GM18909 (cell line): ENCODE results near the gene SMYD2.
"Not testable (repeated sequence)": the region's sequence is repeated elsewhere in the genome, so short reads cannot be mapped to it uniquely, and the experiment has no call there.

ENCODE experiments used
- ATAC-seq: cut with Tn5 transposase; IDR thresholded peaks from one replicate; pipeline ENCODE4 v1.9.1; 2021; ENCODE audit warnings: mild to moderate bottlenecking; ENCODE audit not compliant: unreplicated experiment, poor library complexity

Gene SMYD2

DNA sequence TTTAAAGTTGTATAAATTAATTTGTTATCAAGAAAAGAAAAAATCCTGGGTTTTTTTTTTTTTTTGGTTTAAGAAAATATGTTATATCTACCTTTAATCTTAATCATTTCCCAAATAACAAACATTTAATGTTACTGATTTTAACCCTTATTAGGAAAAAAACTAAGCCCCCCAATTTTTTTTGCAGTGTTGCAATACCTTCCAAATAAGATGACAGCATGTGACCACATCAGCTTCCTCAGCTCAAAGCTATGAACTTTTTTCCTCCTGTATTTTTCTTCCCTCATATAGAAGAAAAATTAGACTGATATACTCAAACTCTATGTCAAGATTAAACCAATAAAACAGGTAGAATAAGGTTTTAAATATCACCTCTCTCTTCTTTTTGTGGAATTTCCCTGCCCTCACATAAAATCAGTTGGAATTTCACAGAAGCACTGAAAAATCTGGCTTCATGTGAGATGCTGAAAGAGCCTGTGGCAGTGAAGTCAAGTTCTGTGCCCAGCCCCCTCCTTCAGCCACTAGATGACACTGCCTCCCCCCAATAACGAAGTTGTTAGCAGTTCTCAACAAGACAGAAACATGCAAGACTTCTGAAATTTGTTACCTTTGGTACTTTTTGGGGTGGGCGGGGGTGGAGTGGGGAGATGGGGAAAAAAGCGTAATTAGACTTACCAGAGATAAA is 9.6 kb upstream of the SMYD2 start:
- no peak for ATAC-seq

DNA sequence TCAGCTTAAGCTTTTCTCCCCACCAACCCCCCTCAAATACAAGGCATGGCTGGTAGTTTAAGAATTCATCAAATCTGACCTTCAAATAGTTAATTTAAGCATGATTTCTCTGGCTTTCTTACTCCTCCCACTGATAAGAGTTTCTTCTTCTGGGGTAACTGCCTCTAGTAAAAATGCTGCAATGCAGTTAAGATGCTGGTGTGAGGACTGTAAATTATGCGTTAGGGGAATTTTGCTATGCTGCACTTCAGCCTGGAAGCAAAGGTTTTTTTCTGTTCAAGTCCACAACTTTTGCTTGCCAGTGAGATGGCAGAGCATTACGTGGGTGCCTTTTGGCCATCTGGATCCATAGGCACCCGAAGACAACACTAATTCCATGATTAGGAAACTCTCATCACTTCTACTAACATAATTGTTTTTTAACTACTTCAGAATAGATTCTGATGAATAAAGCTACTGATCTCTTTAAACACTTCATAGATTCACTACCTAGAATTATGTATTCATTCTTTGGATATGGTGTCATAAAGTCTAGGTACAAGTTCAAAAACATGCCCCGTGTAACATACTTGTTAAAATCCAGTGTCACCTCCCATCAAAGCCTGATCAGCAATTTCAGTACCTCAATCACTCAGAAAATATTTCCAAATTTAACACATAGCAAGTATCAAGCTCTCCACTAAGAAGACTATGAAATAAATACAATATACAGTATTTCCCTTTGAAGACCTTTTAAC is 8.8 kb upstream of the SMYD2 start:
- no peak for ATAC-seq

DNA sequence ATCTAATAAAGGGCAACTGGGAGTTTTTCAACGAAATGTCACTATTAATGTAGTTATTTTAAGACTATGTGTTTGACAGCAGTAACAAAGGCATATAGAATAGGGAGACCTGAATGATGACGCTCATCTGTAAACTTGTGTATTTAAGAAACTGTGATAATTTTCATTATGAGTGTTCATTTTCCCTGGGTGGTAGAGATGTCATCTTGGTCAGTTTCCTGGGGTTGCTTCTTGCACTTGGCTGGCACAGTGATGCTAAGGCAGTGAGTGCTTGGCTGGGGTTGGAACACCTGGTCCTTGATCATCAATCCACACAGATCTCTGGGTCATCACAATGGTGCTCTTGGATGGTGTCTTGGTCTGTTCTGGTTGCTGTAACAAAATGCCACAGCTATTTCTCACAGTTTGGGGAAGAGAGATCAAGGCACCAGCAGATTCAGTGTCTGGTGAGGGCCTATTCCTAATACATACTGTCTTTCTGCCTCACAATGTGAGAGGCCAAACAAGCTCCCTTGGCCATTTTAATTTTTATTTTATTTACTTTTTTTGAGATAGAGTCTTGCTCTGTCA is 7.9 kb upstream of the SMYD2 start:
- no peak for ATAC-seq

DNA sequence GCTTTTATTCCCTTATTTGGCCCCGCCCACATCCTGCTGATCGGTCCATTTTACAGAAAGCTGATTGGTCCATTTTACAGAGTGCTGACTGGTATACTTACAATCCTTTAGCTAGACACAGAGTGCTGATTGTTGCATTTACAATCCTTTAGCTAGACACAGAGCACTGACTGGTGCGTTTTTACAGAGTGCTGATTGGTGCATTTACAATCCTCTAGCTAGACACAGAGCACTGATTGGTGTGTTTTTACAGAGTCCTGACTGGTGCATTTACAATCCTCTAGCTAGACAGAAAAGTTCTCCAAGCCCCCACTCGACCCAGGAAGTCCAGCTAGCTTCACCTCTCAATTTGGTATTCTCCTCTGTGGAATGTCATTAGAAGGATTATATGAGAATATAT is 5.3 kb upstream of the SMYD2 start:
- ATAC-seq: not testable (repeated sequence)

DNA sequence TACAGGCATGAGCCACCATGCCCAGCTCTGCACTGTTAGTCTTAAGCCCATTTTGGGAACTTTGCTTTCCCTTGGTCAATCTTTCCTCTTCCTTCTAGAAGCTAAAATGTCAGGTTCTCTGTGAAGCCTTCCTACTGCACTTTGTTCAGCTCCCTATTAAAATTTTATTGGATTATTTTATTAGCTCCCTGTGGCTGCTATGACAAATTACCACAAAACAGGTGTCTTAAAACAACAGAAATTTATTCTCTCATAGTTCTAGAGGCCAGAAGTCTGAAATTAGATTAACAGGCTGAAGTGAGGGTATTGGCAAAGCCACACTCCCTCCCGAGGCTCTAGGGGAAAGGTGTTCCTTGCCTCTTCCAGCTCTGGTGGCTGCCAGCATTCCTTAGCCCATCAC is 4.2 kb upstream of the SMYD2 start:
- no peak for ATAC-seq

DNA sequence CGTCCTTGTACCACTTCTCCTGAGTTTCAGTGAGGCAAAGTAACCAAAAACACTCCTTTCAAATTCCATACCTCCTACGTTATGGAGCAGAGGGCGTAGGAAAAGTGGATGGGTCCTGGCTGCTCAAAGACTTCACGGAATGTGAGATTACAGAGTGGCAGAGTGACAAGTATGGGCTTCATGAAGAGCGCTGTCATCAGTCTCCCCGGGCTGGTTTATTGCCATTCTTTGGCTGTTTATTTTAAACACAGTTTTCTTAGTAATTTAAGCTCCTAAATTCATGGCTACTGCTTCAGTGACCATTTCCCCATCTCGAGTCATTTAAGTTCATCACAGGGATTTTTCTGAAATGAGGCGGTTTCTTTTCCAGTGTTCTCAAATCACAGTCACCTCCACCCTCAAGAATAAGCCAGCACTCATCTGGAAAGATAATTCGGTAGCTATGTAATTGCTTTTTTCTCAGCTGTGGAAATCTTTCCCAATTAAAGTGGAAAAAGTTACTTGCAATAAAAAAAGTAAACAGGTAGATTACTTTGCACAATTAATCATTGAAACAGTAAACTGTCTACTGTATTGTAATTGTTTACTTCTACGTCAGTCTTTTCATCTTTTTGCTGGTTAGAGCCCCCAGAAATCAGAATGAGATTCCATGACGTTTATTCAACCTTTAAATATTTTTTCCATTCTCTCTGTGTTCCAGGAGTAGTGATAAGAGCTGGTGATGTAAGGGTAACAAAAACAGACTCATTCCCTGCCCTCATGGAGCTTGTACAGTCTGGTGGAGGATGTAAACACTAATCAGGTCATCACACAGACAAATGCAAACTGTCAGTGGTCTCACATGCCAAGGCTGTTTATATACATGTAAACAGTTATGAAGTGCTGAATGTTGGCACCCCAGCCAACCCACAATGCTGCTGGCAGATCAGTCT is 3.0 kb upstream of the SMYD2 start:
- no peak for ATAC-seq

DNA sequence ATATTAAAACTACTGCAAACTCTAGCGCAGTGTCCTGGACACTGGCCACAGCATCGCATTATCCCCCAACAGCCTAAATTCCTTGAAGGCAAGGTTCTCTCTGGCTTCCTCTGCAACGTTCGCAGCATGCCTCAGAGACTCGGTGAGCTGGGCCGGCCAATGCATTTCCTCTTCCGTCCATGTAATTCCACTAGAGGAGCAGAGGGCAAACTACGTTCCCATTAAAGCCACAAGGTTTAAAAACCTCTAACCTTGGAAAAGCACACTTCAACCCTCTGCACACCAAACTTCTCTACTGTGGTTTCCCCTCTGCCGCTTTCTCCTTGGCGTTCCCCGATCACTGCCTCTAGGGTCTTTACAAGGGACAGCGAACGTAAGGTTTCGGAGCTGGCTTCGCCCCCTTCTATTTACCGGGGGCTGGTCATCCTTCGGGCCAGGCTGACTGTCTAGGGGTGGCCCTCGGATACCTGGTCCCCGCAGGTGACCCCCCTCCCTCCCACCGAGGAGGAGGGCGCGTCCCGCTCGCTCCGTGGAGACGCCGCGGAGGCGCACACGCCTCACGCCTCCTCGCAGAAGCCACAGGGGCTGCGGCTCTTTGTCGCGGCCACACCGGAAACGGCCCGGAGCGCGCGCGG is 456 bp upstream of the SMYD2 start:
- peak; percentile 18 for ATAC-seq

DNA sequence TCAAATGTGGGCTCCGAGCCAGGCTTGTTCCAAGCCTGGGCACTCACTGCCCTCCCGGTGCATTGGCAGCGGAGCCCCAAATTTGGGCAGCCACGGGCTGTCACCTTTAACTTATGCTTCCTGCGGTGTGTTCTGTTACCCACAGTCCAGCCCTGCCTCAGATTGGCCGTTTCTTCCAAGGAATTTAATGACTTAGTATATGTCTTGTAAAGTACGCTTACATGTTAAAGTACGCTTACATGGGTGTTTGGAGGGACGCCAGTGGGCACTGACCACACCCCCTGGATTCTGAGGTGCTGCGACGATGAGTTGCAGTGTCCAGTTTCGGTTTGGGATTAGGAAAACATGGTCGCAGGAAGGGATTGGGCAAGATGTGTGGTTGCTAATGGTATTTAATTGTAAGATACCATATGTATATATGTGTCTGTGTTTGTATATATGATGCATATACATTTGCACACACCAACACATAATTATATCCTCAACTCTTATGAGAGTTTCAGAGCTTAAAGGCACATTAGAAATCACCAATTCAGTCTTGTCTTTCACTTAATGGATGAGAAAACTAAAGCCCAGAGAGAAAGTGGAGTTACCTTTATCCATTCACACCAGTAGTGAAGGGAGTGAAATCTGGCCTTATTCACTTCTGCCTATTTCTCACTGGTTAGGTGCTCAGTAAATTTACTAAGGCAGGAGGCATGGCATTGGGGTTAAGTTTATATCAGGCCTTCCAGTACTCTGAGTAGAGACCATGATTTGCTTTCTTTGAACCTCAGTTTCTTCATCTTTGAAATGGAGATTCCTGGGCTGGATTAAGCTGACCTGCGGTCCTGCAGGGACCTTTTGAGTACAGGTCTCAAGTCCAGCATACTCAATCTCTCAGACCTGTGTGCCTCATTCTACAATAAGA is 1.0 kb downstream of the SMYD2 start:
- ATAC-seq: no peak

DNA sequence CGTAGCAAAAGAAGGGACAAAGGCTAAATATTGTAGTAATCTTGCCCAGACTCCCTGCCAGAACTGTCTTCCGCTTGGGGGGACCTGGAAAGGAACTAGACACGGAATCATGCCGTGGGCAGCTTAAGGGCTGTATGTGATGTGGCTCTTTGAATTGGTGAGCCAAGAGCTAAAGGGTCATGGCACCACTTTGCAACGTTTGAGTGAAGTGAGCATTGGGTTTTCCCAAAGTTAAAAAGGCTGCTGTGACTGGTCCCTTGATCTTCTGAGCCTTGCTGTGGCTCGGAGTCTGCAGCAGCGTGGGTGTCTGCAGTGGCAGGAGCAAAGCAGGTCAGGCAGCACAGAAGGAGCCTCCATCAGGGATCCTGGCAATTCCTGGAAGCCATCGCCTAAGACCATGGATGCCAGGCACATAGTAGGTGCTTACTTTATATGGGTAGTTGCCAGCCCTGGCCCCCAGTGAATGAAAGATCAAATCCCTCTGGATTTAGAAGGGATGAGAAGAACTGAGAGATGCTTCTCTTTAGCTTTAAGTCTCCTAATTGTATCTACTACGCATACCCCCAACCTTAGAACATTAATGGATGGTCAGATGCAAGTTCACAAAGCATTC is 1.8 kb downstream of the SMYD2 start:
- no peak for ATAC-seq

DNA sequence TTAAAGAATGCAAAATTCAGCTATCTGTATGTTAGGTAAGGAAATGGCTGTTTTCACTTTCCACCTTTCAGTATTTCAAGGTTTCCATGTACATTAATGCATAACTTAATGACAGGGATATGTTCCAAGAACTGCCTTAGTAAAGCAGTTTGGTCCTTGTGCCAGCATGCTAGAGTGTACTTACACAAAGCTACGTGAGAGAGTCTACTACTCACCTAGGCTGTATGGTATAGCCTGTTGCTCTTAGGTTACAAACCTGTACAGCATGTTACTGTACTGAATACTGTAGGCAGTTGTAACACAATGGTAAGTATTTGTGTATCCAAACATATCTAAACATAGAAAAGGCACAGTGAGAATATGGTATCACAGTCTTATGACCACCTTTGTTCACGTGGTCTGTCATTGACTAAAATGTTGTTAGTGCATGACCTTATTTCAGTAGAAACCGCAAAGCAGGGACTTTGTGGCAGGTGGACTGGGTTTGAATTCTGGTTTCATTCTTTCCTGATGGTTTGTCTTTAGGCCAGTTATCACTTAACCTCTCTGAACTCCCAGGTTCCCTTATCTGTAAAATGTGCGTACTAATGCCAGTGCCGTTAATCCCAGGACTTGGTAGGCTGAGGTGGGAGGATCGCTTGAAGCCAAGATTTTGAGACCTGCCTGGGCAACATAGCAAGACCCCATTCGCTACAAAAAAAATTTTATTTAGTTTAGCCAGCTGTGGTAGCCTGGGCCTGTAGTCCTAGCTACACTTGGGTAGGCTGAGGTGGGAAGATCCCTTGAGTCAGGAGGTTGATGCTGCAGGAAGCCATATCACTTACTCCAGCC is 4.9 kb downstream of the SMYD2 start:
- no peak for ATAC-seq

DNA sequence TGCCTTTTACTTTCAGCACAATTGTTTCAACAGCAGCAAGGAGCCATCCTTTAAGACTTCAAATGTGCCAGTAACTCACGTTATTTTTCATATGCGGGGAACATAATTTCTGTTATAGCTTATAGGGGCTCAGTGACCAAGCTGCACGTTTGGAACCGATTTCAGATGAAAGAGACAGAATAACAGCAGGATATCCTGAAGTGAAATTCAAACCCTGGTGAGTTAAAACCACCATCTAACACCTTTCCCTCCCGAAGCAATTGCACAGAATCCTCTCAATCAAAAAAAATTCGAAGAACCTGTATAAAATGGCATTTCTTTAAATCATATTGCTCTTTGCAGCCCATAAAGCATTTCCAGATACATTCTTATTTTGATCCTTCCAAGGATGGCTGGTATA is 6.9 kb downstream of the SMYD2 start:
- ATAC-seq: no peak

DNA sequence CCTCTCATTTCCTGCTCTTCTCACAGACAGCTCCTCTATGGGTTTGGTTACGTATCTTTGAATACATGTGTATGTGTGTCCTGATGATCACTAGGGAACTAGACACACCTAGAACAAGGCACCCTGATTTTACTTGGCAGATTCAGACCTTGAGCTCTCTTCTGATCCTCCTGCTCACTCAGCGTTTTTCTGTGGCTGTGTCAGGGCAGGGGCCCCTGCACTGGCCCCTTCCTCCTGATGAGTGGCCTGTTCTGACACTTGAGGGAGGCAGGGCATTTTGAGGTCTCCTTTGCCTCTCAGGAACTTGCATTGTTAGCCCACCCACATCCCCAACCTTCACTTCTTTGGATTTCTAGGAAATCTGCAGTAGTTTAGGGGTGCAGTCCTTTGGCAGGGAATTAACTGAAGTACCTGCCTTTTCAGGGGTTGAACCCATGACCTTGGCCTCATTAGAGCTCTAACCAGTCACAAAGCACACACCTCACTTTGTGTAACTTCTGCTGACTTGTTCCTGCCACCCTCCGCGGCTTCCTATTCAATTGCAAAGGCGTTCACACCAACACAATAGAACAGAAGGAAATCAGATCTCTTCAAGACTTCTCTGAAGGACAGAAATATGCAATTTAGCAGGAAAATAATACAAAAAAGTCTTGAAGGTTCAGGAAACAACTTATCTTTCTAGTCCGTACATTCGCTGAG is 8.8 kb downstream of the SMYD2 start:
- ATAC-seq: no peak

DNA sequence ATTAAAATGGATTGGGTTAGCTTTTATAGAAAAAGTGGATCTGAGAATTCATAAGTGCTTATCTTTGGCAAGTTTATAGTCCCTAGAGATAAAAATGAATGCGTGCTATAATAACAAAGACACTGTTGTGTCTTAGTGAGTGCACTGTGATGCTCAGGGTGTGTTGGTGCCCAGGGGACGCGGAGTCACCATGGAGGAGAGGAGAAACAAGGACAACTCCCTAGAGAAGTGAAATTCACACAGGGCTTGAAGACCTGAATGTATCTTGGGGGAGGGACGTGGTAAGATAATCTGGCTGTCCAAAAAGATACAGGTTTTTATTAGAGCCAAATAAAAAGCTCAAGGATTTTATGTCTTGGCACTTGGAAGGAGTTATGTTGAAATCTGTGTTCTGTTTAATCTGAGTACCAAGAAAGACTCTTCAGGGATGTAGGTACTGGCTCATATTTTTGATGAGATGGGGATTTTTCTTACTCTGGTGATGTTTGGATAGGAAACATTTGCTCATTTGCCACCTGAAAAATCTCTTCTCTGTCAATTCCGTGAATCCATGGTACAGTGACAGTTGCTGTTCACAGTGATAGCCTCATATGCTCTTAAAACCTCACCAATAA is 9.6 kb downstream of the SMYD2 start:
- no peak for ATAC-seq

DNA sequence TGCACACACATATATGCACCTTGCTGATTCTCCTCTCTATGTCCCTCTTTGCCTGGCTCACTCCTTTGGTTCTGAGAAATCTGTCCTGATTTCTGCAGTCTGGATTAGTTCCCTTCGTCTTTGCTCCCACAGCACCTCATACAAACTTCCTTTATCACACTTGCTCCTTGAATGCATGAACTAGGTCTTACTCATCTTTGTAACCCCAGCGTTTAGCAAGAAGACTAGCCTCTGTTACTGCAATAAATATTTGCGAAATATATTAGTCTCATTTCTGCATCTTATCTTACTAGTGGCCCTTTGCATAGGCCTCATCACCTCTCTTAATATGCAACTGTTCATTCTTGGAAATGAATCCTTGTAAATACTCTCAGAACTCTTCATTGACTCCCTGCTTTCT is 11.4 kb downstream of the SMYD2 start:
- ATAC-seq: no peak

DNA sequence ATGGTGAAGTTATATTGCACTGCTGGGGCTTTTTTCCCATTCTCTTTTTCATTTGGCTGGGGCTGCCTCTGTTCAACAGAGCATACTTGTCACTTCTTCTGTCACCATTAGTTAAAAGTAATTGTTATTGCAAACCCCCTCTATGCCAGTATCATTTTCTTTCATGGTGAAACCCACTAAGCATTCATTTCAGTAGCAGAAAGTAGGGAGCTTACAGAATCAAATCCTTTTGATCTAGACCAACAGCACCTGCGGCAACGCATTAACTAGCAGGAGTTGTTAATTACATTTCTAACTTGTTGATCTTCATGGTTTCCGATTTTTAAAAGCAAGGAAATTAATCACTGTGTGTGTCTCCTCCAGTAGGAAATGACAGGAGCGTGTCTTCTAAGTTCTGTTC is 15.0 kb downstream of the SMYD2 start:
- no peak for ATAC-seq

DNA sequence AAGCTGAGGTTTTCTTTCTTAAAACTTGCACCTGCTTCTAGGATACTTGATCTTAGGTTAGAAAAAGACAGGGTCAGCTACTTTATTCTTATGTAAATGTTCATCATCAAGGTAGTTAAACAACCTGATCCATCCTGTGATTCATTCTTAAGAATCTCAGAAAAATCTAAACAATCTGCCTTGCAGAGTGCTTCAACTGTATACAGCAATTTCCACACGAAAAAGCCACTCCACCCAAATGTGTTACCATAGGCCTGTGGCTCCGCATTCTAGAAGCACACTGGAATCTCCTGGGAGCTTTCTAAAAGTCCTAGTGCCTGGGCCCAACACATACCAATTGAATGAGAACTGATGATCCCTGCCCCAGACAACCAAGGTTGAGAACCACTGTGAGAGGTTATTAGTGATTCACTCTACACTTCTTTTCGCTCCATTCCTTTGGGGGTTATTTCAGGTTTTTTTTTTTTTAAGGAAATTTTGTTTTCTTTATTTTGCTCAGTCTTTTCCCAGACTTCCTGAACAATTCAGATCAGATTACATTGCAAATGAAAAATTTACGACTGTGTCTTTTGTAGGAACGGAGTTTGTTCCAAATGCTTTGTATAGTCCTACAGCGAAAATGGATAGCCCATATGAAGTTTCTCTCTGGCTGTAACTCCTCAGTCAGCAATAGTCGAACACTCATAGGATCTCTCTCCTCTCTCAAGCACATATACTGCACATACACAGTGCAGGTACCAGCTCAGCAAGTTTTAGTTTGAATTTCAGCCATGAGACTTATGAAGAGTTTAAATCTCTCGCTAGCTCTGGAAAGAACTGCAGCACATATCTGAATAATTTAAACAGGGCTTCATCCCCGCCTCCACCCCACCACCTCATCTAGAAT is 16.1 kb downstream of the SMYD2 start:
- ATAC-seq: no peak
